HG02763 (cell line): Measurements from ENCODE around the gene DLK1.

ENCODE experiments used
- ATAC-seq: cut with Tn5 transposase; IDR thresholded peaks from one replicate; pipeline ENCODE4 v1.9.1; 2021; ENCODE audit warnings: mild to moderate bottlenecking, moderate library complexity; ENCODE audit not compliant: unreplicated experiment

DLK1 gene

GRCh38 chr14:100732766-100733100 lies 6.0 kb downstream of the DLK1 start:
- ATAC-seq = no peak

DNA sequence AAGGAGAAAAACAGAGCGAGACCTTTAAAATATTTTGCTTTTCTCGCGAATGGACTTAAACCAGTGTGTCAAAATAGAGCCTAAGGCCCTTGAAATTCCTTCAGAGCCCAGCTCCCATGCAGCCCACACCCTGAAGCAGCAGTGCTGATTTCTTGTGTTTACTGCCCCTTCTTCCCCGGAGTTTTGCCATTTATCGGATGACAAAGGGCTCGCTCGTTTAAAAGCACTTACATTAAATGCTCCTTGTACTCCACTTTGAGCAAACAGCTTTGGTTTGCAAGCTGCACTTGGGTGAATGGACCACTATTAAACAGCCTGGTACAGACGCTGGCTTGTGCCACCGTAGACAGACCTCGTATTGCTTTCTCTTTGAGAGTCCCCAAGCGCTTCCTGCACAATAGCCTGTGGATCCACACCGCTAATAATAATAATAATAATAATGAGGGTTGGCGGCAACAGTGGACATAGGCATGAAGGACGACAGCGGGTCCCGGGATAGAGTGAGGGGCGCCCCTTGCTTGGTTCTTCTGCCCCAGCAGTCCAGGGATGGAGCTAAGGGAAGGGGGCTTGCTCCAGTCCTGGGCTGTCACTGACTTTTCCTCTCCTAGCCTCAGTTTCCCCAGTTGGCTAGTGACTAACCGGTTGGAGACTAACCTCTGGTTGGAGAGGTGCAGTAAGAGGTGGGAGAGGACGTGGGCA lies 6.6 kb downstream of the DLK1 start:
- no peak for ATAC-seq

DNA sequence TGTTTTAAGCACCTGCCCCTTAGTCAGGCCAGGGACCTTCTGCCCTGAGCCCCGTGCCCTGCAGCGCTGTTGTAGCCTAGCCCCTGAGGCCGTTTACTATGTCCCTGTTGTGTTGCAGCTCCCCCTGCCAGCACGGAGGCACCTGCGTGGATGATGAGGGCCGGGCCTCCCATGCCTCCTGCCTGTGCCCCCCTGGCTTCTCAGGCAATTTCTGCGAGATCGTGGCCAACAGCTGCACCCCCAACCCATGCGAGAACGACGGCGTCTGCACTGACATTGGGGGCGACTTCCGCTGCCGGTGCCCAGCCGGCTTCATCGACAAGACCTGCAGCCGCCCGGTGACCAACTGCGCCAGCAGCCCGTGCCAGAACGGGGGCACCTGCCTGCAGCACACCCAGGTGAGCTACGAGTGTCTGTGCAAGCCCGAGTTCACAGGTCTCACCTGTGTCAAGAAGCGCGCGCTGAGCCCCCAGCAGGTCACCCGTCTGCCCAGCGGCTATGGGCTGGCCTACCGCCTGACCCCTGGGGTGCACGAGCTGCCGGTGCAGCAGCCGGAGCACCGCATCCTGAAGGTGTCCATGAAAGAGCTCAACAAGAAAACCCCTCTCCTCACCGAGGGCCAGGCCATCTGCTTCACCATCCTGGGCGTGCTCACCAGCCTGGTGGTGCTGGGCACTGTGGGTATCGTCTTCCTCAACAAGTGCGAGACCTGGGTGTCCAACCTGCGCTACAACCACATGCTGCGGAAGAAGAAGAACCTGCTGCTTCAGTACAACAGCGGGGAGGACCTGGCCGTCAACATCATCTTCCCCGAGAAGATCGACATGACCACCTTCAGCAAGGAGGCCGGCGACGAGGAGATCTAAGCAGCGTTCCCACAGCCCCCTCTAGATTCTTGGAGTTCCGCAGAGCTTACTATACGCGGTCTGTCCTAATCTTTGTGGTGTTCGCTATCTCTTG lies 7.6 kb downstream of the DLK1 start:
- ATAC-seq = no peak

DNA sequence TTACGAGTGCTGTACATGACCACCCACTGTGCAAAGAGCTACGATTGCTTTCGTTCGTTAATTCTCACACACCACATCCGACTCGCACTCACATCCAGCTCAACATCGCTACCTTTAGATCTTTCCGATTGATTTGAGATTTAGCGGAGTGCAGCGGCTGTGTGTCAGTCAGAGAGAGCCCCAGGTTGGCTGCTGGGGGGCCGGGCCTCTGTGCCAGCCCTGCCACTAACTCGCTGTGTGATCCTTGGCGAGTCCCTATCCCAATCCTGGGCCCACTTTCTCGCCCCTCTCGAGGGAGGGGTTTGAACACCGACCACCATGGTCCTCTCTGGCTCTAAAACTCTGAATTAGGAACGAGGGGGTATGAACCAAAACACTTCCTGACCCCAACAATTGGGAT lies 8.6 kb downstream of the DLK1 start:
- ATAC-seq = no peak

DNA sequence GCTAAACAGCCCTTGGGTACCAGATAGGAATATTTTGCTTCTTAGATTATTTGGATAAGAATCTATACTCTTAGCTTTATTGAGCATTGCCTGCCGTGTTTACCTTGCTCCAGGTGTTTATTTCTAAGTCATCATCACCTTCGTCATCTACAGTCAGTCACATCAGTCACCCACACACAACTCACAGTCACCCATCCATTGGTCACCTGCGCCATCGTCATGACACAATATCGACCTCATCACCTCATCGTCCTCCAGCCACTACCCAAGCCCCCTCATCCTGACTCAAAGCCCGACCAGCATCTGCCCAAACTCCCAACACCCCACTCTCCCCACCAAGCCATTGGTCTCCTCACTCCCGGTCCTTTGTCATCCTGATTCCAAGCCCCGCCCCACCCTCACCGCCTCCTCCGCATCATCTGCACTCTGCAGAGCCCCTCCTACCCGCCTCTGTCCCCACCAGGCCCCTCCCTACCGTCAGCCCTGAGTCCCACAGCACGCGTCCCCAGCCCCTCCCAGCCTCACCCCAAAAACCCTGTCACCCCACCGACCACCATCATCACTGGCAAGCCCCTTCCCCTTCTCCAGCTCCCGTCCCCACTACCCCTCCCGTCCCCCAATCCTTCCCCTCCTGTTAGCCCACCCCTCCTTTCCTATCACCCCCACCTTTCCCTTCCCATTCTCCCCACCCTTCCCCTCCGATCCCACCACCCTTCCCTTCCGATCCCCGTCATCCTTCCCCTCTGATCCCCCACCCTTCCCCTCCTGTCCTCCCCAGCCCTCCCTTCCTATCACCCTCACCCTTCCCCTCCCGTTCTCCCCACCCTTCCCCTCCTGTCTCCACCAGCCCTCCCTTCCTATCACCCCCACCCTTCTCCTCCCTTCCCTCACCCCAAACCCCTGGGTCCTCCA lies 9.8 kb downstream of the DLK1 start:
- no peak for ATAC-seq

DNA sequence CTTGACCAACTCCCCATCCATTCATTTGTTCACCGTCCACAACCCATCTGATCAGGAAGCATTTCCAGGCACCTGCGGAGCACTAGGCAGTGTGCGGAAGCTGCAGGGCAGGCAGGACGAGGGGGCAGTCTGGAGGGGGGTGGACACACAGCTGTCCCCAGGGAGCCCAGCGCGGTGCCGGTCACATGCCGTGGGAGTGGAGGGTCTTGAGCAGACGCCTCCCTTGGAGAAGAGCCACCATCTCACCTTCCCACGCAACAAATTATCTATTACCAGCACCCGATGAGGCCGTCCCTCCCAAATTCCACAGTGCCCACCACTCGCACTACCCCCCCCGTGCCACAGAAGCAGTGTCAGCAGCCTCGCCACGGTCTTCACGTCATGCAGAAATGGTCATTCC lies 10.8 kb downstream of the DLK1 start:
- no peak for ATAC-seq

GRCh38 chr14:100738269-100738691 lies 11.6 kb downstream of the DLK1 start:
- no peak for ATAC-seq

DNA sequence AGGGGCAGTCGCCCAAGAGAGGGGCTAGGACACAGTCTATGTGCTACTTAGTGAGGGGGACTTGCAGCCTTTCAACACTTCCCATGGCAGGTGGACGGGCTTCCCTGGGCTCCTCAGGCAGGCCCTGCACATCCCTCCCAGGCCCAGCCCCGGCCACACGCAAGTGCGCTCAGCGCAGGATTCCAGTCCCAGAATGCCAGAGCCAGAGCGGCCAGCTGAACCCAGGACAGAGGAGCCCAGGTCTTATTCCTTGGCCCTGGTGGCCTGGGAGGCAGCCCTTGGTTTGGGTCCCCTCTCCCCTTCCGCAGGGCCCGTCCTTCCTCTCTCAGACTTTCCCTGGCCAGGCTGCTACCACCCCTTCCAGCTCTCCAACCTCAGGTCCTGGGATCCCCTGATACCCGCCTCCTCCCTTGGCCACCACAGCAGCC lies 12.0 kb downstream of the DLK1 start:
- ATAC-seq = no peak

DNA sequence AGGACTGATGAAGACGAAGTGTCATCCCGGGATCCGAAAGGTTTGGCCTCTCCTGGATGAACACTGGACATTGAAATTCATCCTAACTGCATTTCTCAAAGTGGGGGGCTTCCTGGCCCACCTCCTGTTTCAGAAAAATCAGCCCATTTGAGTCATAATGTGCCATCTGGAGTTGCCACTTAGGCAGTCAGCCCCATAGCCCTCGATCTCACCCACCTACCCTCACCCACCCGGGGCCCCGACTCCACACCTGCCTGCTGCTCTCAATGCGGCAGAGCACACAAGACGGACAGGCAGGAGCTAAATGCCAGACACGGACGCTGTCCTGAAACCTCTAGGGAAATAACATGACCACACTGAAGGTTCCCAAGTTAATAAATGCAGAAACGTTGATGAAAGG lies 12.6 kb downstream of the DLK1 start:
- no peak for ATAC-seq

- ATAC-seq = no peak
Observed at GRCh38 chr14:100740196-100740825, 13.6 kb downstream of the DLK1 start.

- ATAC-seq = no peak
Observed at GRCh38 chr14:100740929-100741328, 14.2 kb downstream of the DLK1 start.

DNA sequence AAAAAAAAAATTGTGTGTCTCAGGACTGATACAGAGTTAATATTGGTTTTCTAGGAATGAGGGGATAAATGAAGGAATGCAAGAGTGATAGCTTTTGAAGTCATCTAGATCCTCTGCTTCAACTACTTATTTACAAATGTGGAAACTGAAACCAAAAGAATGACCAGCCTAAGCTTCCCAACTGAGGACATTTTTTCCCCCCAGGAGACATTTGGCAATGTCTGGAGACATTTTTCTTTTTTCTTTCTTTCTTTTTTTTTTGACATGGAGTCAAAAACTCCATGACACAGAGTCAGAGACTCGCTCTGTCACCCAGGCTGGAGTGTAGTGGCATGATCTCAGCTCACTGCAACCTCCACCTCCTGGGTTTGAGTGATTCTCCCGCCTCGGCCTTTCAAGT lies 15.3 kb downstream of the DLK1 start:
- no peak for ATAC-seq

- no peak for ATAC-seq
Observed at GRCh38 chr14:100746326-100746725, 19.6 kb downstream of the DLK1 start.

DNA sequence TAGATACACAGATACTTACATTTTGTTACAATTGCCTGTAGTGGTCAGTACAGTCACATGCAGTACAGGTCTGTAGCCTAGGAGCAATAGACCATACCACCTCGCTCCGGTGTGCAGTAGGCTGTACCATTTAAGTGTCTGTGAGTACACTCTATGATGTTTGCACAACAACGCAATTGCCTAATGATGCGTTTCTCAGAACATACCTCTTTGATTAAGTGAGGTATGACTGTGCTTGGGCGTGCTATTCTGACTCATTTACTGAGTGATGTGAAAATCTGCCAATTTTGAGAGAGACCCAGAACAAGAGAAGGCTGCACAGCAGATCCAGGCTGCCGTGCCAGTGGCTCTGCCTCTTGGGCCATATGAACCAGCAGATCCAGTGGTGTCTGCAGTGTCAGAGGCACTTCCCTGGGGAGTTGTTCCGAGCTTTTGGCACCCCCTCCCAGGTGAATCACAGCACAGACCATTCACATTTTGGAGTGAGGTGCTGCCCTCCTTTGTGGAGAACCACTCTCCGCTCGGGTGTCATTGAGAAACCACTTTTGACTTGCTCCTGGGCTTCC lies 20.4 kb downstream of the DLK1 start:
- ATAC-seq = no peak

DNA sequence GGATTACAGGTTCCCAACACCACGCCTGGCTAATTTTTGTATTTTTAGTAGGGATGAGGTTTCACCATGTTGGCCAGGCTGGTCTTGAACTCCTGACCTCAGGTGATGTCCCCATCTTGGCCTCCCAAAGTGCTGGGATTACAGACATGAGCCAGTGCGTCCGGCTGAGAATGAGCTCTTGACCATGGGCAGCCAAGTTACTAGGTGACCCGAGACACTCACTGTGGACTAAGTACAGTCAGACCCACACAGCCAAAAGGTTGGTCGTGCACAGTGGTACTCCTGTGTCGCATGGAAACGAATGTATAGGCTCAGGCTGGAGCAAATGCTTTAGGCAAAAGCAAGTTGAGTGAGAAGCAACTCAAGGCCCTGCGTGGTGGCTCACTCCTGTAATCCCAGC lies 21.0 kb downstream of the DLK1 start:
- no peak for ATAC-seq

DNA sequence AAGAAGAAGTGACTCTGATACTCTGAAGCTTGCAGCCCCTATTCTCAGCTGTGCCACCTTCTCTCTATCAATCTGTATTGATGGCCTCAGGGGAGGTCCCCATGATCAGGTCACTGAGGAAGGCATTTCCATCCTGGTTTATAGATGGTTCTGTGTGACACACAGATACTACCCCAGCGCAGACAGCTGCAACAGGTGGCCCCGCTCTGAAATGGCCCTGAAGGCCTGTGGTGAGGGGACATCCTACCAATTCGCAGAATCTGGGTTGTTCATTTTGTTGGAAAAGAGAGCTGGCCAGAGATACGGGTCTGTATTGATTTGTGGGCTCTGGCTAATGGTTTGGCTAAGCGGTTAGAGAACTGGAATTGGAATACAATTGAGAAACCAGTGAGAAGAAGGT lies 21.7 kb downstream of the DLK1 start:
- no peak for ATAC-seq

- no peak for ATAC-seq
Observed at GRCh38 chr14:100748944-100749343, 22.3 kb downstream of the DLK1 start.

- no peak for ATAC-seq
Observed at GRCh38 chr14:100749967-100750597, 23.4 kb downstream of the DLK1 start.

- ATAC-seq = no peak
Observed at GRCh38 chr14:100750762-100751699, 24.3 kb downstream of the DLK1 start.
